ENCODE data around the gene DUSP15.
"Not testable (repeated sequence)": the region's sequence is repeated elsewhere in the genome, so short reads cannot be mapped to it uniquely, and the experiment has no call there.

Gene DUSP15, protein sequence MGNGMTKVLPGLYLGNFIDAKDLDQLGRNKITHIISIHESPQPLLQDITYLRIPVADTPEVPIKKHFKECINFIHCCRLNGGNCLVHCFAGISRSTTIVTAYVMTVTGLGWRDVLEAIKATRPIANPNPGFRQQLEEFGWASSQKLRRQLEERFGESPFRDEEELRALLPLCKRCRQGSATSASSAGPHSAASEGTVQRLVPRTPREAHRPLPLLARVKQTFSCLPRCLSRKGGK

DNA sequence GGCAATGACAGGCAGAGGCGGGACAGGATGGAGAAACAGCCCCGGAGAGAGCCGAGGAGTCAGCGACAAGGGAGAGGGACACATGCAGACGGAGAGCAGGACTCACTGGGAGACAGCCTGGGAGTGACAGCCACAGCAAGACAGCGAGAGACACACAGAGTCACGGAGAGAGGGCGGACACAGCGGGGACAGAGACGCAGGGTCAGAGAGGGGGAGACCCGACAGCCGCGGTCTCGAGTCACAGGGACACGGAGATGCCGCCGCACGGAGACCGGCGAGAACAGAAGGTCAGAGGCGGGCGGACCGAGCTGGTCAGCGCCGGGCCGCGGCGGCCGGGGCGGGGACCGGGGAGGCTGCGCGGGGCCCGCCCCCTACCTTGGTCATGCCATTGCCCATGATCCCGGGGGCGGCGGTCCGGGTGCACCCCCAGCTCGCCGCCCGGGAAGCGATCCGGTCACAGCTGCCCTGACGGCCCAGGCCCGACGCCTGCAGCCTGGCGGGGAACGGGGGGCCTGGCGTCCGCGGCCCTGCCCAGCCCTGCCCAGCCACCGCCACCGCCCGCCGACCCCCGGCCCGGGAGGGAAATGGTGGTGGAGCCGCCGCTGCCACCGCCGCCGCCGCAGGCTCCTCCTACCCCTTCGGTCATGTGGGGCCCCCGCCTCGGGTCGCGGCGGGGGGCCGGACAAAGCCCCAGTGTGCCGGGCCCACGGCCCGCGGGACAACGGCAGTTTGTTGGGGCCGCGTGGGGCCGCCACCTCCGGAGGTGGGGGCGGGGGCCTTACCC, at the start of gene DUSP15, which contains the start of gene TTLL9:
TSS of gene DUSP15 (minus strand) at position 586 of the 784 bp plus-strand sequence. CDS start at position 396, 190 bp downstream.
TSS of gene TTLL9 (plus strand) at position 693 of the 784 bp plus-strand sequence. CDS start 493 bp downstream, outside the sequence.
- no peak for DNase-seq

DNA sequence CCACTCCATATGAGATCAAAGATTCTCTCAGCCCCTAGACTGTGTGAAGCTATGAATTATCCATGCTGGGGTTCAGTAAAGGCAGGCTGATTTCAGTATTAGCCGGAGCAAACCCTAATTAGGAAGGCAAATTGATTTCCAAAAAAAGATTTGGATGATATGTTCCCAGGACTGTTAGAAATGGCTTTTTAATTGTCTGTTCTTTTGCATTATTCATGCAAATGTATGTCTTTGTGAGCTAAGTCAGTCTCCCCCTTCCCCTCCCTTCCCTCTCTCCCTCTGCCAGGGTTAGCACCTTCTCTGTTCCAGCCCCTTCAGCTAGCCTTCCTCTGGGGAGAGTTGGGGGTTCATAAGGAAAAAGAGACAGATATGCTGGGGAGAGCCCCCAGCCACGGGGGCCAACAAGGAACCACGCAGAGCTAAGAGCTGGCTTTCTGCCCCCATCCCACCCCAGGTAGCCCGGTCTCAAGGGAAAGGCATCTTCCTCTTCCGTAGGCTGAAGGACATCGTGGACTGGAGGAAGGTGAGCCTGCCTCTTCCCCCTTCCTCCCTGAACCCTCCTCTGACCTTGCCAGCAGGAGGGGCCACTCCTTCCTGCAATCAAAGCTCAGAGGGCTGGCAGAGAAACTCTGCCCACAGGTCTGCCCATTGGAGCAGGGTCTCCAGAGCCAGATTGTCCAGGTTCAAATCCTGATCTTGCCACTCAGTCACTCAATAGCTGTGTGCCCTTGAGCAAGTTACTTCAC, 49.3 kb upstream of the DUSP15 start:
- DNase-seq: no peak

DNA sequence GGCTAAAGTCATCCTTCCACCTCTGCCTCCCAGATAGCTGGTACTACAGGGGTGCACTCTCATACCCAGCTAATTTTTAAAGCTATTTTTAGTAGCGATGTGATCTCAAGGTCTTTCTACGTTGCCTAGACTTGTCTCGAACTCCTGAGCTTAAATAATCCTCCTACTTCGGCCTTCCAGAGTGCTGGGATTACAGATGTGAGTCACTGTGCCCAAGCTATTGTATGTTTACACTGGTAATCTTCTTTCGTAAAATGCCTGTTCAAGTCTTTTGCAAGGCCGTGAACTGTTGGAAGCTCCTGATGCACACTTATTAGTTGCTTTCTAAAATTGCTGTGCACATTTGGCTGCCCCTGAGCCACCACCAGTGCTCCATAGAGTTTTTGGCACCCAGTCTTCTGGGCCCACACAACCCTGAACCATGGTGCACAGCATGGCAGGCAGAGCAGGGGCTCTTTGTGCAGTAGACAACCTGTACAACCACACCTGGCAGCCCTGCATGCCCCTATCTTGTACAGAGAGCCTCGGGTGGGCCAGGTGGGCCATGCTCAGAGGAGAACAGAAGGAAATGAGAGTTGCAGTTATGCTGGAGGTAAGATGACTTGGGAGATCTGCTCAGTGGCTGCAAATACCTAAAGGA, 48.3 kb upstream of the DUSP15 start:
- no peak for DNase-seq

DNA sequence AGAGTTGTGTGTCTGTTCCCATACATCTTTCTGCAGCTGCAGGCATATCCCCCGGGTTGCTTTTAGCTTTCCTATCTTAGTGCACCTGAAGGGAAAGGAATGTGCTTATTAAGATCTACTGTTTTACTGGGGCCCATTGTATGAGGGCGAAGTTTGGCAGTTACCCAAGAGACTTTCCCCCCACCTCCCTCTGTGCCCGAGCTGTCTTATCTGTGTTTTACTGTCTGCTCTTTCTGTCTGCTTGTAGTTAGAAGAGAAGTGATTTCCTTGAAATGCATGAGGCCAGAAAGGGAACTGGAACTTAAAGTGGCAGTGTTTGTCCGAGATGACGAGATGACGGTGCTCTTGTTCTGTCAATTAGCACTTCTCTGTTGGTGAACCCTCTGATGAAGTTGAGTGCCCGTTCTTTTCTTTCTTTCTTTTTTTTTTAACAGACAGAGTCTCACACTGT, 47.7 kb upstream of the DUSP15 start:
- DNase-seq: not testable (repeated sequence)

DNA sequence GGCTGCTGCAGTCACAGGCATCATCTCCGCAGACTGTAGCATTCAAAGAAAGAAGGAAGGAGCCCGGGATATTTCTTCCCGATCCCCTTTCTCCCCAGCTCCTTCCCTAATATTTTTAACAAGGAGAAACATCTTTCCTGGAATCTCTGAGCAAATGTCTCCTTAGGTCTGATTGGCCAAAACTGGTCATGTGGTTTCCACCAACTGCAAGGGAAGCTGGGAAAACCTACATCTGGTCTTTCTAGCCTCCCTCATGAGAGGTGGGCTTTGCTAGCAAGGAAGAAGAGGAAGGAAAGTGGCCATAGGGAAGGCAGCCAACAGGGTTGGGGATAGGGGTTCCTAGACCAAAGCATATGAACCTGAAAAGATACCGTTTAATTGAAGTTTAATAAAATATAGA, 46.4 kb upstream of the DUSP15 start:
- DNase-seq: no peak

DNA sequence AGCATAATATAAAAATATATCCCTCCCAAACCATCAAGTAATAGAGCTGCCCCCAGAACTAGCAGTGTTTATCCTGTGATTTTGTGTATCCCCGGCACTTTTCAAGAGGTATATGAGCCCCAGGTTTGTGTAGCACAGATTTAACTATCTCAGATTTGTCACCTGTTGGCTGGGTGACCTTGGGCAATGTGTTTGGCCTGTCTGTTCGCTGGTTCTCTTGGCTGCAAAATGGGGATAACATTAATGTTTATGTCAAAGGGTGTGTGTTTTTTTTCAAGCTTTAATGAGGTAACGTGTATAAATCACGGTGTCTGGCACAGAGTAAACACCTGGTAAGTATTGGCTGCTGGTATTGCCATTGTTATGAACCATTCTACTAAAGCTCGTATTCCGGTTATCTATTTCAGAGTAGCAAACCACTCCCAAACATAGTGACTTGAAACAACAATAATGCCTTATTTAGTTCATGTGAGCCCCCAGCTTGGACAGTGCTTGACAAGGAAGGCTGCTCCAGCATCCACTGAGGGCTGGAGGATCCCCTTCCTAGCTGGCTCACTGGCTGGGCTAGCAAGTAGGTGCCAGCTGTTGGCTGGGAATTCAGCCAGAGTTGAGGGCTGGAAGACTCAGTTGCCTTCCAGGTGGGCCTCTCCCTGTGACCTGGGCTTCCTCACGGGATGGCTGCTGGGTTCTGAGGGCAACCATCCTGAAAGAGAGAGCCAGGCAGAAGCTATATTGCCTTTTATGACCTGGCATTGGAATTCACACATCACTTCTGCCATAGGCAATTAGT, 45.4 kb upstream of the DUSP15 start:
- DNase-seq: no peak

DNA sequence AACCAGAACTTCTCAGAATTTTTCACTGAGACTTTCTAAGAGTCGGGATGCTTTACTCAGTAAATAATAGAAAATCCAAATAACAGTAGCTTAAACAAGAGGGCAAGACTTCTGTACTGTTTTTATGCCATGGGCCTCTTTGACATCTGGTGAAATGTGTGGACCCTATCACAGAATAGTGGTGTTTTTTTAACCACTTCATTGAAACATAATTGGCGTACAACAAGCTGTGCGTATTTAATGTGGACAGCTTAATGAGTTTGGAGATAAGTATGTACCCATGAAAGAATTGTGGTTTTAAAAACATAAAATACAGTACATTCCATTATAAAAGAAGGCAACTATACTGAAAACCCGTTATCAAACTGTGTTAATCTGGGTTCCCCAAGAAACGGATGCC, 43.8 kb upstream of the DUSP15 start:
- DNase-seq: no peak

DNA sequence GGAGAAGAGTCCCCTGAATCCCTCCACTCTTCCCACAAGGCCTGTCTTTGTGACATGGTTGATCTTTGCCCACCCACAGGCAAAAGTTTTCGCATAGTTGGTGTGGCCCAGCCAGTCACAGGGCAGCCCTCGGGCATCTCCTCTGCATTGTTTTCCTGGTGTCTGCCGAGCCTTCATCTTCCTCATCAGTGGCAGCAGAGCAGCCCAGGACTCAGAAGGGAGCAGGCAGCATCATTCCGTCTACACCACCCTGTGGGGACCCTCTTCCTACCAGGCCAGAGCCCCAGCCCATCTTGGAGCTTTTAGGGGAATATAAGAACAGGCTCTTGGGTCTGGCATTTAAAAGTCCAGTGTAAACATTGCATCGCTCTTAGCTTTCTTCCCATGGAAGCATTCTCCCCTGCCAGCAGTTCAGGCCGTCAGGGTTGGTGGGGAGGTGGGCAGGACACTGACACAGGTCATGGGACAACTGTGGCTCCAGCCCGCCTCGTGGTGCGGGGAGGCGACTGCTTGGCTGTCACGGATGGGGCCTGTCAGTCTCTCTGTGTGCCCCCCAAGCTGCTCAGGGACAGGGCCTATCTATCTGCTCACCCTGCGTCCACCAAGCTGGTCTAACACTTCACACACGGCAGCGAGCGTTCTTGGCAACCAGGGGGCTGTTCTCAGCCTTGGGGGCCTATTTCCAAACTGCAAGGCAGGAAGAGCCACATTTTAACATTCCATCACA, 43.3 kb upstream of the DUSP15 start:
- DNase-seq: no peak

DNA sequence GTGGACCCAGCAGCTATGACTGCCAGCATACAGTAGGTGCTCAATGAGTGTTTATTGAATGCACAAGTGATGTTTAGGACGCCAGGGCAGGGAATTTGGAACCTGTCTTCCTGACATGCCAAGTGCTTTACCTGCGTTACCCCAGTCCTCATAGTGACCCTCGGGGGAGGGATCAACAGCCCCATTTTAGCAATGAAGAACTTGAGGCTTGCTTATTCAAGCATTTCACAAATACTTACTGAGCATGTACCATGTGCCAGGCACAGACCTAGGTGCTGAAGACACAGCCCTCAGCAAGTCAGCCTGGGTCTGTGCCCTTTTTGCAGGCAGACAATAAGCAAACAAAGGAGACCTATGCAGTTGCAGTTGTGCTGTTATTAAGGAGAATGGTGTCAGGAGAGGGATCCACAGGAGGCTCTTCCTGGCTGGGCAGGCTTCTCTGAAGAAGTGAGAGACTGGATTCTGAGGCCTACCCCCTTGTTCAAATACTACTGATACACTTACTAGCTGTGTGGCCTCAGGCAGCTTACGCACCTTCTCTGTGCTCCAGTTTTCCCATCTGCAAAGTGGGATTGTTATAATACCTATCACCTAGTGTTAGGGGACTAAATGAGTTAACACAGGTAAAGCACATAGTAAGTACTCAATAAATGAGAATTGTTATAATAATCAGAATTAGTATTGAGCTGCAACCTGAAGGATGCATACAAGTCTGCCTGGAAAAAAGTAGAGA, 39.9 kb upstream of the DUSP15 start:
- DNase-seq: no peak

DNA sequence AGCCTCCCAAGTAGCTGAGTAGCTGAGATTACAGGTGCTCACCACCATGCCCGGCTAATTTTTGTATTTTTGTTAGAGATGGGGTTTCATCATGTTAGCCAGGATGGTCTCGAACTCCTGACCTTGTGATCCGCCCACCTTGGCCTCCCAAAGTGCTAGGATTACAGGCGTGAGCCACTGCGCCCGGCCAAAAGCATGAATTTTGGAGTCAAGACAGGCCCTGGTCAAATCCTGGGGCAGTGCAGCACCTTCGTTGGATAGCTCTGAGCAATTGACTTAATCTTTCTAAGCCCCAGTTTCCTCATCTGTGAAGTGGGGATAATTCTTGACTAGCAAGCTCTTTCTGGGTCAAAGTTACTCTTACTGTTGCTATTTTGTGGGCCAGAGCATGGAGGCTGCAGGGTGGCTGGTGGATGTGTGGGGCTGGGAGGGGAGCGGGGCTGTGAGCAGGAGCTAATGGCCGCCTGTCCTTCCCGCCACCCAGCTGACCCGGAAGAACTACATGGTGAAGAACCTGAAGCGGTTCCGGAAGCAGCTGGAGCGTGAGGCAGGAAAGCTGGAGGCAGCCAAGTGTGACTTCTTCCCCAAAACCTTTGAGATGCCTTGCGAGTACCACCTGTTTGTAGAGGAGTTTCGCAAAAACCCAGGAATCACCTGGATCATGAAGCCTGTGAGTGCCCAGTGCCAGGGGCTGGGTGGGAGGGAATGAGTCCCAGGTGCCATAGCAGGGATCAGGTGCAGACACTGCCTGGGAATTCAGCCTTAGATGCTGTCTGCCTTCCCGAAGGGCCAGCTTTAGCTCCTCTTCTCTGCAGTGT, 39.1 kb upstream of the DUSP15 start:
- no peak for DNase-seq

DNA sequence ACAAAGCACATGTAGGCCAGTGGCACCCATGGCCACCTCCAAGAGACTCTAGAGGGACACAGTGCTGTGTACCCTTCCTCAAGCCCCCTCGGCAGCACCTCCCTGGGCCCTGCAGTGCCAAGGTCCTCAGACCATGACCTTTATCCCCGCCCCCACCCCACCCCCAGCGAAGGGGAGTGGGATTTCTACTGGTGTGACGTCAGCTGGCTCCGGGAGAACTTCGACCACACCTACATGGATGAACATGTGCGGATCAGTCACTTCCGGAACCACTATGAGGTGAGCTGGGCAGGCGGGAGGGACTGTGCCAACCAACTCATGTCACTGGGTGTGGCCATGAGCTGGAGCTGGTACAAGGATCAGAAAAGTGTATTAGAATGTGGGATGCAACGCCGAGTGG, 38.1 kb upstream of the DUSP15 start:
- no peak for DNase-seq

DNA sequence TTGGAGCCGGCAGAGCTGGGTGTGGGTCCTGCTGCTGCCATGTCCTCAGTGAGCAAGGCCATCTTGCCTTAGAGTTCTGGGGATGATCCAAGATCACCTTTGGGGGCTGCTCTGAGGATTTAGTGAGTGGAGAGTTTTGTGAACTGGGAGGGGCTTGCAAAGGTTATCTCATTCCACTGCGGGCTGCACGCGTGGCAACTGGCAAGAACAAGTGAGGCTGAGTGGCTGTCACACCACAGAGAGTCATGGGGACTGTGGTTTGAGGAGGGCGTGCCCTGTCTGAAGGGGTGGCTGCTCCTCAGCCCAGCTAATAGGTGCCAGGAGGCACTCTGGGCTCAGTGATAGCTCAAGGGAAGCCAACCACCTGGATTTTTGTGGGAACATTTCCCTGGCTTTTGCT, 37.7 kb upstream of the DUSP15 start:
- no peak for DNase-seq

DNA sequence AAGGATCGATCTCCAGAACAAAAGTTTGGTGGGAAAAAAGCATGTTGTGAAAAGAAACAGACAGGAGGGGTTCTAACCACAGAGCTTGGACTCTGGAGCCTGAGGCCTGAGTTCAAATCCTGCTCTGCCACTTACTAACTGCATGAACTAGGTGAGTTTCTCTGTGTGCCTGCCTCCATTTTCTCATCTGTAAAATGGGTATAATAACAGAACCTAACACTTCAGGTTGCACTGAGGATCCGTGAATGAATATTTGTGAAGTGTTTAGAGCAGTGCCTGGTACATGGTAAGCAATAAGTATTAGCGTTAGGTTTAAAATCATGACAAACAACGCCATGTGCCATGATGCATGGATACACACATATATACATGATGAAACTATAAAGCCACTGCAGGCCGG, 36.7 kb upstream of the DUSP15 start:
- DNase-seq: no peak

DNA sequence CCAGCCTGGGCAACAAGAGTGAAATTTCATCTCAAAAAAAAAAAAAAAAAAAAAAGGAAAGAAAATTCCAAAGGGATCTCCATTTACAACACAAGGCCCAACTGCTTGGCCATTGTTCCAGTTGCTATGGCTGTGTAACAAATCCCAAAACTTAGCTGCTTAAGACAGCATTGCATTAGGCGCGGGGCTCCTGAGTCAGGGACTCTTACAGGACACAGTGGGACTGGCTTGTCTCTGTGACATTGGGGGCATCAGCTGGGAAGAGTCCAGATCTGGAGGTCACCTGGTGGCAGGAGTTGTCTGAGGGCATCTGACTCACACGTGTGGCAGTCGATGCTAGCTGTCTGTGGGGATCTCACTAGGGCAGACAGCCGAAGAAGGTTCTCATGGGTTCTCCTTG, 35.7 kb upstream of the DUSP15 start:
- DNase-seq: no peak

DNA sequence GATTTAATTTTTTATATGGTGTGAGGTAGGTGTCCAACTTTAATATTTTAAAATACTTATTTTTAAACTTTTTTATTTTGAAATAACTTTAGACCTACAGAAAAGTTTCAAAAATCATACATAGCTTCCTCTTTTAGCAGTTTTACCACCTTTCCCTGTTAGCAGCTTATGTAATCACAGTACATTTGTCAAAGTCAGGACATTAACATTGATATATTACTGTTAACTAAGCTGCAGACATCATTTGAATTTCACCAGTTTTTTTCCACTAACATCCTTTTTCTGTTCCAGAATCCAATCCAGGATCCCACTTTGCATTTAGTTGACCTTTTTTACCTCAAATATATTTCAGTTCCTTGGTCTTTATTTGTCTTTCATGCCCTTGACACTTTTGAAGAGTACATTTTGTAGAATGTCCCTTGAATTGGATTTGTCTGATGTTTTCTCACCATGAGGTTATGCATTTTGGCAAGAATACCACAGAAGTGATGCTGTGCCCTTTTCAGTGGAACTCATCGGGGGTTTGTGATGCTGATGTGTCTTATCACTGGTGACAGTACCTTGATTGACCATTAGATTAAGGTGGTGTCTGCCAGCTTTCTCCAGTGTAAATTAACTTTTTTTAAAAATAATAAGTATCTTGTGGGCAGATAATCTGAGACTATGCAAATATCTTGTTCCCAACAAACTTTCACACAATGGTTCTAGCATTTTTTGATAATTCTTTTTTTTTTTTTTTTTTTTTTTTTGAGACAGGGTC, 33.5 kb upstream of the DUSP15 start:
- no peak for DNase-seq

DNA sequence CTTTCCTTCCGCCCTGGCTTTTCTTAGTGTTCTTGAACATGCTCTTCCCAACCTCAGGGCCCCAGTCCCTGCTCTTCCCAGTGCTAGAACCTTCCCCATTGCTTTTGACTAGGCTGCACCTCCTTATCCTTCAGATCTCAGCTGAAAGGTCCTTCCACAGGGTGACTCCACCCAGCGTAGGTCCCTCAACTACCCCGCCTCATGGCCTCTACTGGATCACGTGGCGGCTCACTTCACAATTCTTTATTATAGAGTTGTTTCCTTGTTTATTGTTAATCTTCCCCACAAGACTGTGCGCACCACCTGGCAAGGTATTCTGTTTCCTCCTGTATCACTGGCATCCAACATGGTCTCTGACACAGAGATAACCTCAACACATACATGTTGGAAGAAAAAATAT, 31.3 kb upstream of the DUSP15 start:
- no peak for DNase-seq

DNA sequence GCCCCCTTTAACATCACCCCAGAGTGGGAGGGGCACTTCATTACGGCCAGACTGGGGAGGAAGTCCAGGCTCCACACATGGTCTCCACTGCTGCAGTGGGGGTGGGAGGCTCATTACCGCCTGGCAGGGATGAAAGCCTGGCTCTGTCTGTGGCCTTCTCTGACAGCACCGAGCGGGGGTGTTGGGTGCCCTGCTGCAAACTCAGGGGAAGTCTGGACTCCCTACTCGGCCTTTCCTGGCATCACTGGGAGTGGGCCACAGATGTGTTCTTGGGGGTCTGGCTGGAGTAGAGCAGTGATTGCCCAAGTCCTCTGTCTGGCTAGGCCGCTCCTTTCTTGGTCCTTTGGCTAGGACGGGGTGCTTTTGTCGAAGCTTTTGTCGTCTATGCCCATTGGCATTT, 27.2 kb upstream of the DUSP15 start:
- DNase-seq: no peak

DNA sequence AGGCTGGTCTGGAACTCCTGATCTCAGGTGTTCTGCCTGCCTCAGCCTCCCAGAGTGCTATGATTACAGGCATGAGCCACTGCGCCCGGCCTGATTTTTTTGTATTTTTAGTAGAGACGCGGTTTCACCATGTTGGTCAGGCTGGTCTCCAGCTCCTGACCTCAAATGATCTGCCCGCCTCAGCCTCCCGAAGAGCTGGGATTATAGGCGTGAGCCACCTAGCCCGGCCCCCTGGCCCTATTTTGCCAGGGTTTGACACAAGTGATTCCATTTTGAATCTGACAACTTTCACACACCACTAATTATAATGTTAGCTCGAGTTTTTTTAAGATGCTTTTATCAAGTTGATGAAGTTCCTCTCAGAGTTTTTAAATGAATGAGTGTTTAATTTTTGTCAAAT, 25.7 kb upstream of the DUSP15 start:
- no peak for DNase-seq

DNA sequence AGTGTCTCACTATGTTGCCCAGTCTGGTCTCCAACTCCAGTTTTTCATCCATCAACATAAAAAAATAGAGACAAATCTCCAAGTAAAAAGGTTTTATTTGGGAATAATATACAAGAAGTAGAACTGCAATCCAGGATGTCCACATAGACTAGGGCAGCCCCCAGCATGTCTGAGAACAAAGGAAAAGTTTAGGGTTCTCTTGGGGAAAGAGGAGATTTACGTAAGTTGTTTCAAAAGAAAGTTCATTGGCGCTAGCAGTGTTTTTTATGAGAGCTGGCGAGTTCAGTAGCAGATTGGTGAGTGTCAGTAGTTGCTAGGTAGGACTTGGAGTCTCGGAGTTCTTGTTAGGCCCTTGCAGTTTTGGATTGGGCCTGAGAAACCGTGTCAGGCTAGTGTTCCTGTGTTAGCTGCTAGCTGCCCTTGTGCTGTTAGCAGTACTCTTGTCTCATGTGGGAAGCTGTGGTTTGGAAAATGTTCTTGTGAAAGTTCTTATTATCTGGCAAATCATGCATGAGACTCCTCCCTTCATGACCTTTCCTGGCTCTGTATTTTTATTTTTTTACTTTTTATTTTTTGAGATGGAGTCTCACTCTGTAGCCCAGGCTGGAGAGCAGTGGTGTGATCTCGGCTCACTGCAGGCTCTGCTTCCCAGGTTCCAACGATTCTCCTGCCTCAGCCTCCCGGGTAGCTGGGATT, 24.8 kb upstream of the DUSP15 start:
- DNase-seq: no peak

Data from activated CD4-positive, alpha-beta T cell treated with anti-CD3 and anti-CD28 coated beads for 1 hour (primary cell).